Measurements from ENCODE around the gene RINL.

DNA sequence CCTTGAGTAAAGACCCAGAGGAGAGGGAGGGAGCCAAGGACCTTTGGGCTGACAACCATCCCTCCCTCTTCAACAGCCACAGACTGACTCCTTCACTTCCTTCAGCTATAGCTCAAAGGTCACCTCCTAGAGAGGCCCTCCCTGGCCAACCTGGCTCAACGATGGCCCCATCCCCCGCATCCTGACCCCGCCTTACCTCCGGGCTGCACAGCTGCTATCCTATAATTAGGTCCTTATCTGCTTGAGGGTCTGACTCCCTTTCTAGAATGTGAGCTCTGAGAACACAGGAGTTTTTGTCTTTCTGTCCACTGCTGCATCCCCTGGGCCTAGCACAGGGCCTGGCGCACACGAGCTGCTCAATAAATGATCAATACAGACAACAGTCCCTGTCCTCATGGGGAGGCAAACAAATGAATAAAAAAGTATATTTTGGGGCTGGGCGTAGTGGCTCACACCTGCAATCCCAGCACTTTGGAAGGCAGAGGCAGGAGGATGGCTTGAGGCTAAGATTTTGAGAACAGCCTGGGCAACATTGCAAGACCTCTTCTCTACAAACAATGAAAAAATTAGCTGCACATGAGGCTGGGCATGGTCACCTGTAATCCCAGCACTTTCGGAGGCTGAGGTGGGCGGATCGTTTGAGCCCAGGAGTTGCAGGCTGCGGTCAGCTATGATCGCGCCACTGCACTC, 58.7 kb downstream of the RINL start:
- TF ChIP-seq, protein P1, sequence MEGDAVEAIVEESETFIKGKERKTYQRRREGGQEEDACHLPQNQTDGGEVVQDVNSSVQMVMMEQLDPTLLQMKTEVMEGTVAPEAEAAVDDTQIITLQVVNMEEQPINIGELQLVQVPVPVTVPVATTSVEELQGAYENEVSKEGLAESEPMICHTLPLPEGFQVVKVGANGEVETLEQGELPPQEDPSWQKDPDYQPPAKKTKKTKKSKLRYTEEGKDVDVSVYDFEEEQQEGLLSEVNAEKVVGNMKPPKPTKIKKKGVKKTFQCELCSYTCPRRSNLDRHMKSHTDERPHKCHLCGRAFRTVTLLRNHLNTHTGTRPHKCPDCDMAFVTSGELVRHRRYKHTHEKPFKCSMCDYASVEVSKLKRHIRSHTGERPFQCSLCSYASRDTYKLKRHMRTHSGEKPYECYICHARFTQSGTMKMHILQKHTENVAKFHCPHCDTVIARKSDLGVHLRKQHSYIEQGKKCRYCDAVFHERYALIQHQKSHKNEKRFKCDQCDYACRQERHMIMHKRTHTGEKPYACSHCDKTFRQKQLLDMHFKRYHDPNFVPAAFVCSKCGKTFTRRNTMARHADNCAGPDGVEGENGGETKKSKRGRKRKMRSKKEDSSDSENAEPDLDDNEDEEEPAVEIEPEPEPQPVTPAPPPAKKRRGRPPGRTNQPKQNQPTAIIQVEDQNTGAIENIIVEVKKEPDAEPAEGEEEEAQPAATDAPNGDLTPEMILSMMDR (conservative IDR thresholded peaks at IDR 0.05; ENCODE audit: low read length): no peak
- no peak for TF ChIP-seq EZH2phosphoT487 (IDR thresholded peaks at IDR 0.05; ENCODE audit: borderline replicate concordance)

All from Loucy (cell line).